SIG-M5 treated with dmso at 0.1 percent for 504 hours (cell line): Measurements from ENCODE around the gene RUFY1.
A peak's percentile ranks its signal among the peaks of the same experiment; 100 is the strongest.

Experiments used
- DNase-seq: peaks from one replicate; lab custom pipeline; 2025; ENCODE audit not compliant: unreplicated experiment; lab: John Stamatoyannopoulos, UW

Gene RUFY1

GRCh38 chr5:179603308-179603707 lies 53.0 kb downstream of the RUFY1 start:
- DNase-seq, result no peak

- DNase-seq, result no peak
These were observed 54.9 kb downstream of the RUFY1 start for GRCh38 chr5:179605026-179605833.

- no peak for DNase-seq
These were observed 55.9 kb downstream of the RUFY1 start for GRCh38 chr5:179606071-179606909.

- no peak for DNase-seq
These were observed 56.5 kb downstream of the RUFY1 start for GRCh38 chr5:179606910-179607159.

- no peak for DNase-seq
These were observed 57.0 kb downstream of the RUFY1 start for GRCh38 chr5:179607160-179607931.

DNA sequence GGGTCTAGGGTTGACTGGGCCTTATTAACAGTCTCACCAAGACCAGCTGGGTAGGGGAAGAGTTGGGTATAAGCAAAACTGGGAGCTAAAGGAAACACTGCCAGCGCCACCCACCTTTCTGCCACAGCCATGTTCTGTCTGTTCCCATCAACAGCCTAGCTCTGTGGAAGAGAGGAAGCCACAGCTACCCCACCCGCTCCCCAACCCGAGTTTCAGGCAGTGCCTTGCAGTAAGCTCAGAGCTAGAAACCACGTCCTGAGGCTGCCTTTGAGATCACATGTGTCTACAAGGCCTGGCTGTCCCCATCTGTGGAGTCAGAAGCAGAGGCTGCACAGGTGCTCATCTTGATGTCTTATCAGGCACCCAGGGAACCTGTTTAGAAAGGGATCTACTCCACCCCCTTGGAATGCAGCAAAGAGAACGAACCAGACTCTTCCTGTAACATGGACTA lies 57.8 kb downstream of the RUFY1 start:
- DNase-seq, result peak; percentile 43

DNA sequence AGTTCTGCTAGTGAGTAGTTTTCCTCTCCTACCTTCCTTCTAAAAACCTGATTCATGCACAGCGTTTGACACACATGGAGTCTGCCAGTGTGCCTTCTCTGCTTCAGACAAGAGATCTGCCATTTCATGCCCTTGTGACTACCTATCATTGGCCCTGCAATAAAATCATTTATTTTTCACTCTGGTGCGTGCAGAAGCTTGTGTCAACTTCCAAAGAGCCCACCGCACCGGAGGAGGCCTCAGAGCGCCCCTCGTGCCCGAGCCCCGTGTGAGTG lies 59.4 kb downstream of the RUFY1 start:
- DNase-seq, result no peak

DNA sequence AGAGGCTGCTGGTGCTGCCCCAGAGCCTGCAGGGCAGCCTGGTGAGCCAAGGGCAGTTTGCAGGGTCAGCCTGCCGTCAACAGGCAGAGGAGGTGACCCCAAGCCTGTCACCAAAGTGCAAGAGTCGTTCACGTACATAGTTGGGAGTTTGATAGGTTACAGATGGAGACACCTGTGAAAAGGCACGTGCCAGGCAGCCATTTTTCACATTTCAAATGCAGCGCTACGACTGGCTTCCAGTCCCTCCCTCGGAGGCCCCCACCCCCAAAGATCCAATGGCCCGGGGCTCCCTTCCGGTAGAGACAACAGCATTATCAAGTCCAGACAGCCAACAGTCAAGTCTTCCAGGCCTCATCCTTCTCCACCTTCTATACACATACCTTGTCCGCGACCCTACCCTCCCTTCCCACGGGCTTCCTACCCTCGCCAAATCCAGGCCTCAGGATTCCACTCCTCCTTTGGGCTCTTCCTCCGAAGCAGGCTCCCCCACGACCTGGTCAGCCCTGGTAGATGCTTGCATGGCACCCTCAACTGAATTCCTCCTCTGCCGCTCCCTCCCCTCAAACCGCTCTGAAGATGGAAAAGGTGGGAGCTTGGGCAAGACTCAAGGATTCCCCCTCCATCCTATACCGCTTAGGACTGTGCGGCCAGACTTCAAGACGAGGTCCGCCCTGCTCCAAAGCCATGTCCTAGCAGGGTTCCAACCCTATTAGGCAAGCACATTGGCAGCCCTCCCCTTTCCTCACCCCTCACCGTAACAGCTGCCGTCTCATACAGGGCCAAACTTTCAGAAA lies 60.0 kb downstream of the RUFY1 start:
- no peak for DNase-seq

DNA sequence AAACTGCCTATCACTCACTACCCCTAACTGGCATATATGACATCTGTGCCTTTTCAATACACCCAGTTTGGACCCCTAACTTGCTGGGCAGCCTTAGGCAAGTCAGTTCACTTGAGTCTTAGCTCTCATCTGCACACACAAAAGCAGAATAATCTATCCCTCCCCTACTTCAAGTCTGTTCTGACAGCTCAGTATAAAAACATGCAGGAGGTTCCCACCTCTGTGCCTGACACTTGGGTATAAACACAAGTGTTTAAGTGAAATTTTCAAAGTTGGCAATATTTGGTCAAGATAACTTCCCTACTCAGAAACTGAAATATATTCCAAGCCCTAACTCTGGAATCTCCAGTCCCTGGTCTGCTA lies 60.5 kb downstream of the RUFY1 start:
- DNase-seq, result no peak

DNA sequence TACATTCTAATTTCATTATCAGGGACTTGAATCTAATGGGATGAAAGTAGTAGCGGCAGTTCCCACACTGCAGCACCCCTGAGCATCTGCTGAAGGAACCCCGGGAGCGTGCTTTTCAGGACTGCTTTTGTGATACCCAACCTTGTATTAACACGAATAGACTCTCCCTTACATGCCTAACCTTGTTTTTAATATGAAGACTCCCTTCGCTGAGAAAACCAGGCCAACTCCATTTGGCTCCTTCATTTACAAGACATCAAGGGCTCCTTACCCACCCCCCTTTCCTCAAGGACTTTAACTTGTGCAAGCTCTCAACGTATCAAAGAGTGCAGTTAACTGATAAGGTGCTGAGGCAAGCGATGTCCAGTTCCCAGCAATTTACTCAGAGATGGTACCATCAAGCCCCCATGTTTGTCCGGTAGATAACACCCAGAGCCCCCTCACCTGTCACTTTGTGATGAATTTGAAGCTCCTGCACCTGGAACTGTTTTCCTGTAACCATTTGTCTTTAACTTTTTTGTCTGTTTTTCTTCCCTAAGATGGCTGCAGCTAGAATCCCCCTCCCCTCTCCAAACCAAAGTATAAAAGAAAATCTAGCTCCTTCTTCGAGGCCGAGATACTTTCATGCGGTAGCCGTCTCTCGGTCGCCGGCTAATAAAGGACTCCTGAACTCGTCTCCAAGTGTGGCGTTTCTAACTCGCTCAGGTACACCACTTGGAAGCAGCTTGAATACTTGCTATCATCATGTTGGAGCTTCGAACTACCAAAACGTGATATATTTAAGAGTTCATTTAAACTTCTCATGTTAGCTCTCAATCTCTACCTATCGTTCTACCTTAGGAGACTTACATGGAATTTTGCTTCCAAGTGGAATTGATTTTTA lies 62.5 kb downstream of the RUFY1 start:
- DNase-seq, result no peak

GRCh38 chr5:179613460-179614071 lies 63.2 kb downstream of the RUFY1 start:
- DNase-seq, result no peak

- DNase-seq, result no peak
These were observed 64.4 kb downstream of the RUFY1 start for GRCh38 chr5:179614745-179615144.

- no peak for DNase-seq
These were observed 64.8 kb downstream of the RUFY1 start for GRCh38 chr5:179615203-179615602.

- DNase-seq, result no peak
These were observed 65.7 kb downstream of the RUFY1 start for GRCh38 chr5:179616002-179616594.

DNA sequence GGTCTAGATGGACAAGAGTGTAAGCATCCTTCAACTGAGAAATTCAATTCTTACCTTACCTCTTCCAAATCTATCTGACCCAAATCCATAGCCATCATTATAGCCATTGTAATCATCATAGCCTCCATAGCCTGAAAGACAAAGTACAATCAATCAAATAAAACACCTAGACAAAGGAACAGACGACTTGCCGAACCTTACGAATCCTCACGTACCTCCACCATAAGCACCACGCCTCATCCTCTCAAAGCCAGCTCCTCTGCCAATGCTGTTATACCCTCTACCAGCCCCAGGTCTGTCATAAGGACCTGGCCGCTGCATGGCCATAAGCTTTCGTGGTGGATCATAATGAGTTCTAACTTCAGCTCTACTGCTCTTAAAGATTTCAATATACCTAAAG lies 67.6 kb downstream of the RUFY1 start:
- no peak for DNase-seq

- DNase-seq, result no peak
These were observed 68.7 kb downstream of the RUFY1 start for GRCh38 chr5:179618923-179619554.

- no peak for DNase-seq
These were observed 69.4 kb downstream of the RUFY1 start for GRCh38 chr5:179619776-179620175.

- DNase-seq, result no peak
These were observed 69.9 kb downstream of the RUFY1 start for GRCh38 chr5:179620293-179620692.
